Right ventricle myocardium superior (tissue), 1 donor: Measurements from ENCODE around the gene YBEY. TPM values are rescaled to one million over a fixed set of nuclear protein-coding genes. Genes with fewer than 3 reads are reported as not detected.
A peak's percentile ranks its signal among the peaks of the same experiment; 100 is the strongest.

Source experiments
- ATAC-seq: fragments of 200-7000 bp; cut with Tn5 transposase; one replicate; pipeline ENCODE4 v1.9.1; 2020; ENCODE audit warnings: mild to moderate bottlenecking; ENCODE audit not compliant: poor library complexity
- DNase-seq: peaks from one replicate; pipeline ENCODE4 v3.0.0-alpha.2; 2020
- intact Hi-C: fragments of 100-400 bp; cut with DNase I; formaldehyde crosslinking; loops from one replicate; pipeline ENCODE4 v1.11.2; 2022
- total RNA-seq: library from RNA; stranded (reverse); fragmentation: NEBNext Ultra II Directional; extraction: Animal tissue kit (Norgen Biotek cat#: 25700); gene quantifications from one replicate; pipeline ENCODE4 v1.2.1, GENCODE V29; 2021
- donor health status: DM: no; HTN: yes; CAD: no; lungs with severe emphysema.

YBEY gene
- total RNA-seq, 1 donor from 2014 or later = 19.2 TPM

DNA sequence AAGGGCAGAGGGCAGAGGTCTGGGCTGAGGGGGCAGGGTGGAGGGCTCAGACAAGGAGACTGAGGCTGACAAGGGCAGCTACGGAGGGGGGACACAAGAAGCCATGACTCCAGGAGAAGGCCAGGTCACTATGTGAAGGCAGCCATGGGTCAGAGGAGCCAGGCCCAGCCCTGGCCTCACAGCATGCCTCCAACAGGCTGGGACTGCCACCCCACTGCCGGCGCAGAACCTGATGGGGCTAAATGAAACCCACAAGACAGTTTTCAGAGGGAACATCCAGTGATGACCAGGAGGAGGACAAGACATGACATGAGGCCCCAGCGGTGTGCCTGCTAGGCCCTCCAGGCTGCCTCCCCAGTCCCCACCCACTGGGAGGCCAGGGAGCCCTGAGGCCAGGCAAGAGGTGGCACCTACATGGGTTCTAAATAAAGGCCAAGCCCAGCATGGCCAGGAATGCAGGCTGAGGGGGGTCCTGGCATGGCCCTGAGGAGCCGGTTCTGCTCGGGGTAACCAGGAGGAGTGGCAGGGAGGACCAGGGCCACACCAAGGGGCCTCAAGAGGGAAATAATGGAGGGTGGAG lies 30.3 kb upstream of the YBEY start:
- DNase-seq (no peak), ATAC-seq (peak; percentile 11)
- intact Hi-C loops = loop anchor here (10.0 kb wide), 1 partner anchor 111 kb away; no protein-coding TSS in a partner anchor

DNA sequence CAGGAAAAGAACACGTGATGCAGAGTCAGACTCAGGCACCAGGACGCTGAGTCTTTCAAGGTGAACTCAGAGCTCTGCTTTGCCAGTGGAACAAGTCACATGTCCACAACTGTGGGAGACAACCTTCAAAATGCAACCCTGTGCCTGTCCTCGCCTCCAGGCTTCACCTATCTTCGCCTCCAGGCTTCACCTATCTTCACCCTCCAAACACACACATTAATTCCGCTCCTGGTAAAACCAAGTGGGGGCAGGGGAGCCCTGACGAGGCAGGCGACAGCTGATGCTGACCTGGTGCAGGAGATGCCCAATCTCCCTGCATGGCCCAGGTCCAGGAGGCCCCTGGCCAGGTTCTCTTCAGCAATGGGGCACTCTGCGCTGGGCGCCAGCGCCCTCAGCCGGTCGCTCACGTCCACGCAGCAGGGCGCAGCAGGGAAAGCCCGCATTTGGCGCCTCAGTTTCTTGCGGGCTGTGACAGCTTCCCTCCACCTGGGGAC lies 29.6 kb upstream of the YBEY start:
- ATAC-seq (peak; percentile 90), DNase-seq (peak; percentile 78)
- intact Hi-C loops = loop anchor here (10.0 kb wide), 1 partner anchor 112 kb away; no protein-coding TSS in a partner anchor

DNA sequence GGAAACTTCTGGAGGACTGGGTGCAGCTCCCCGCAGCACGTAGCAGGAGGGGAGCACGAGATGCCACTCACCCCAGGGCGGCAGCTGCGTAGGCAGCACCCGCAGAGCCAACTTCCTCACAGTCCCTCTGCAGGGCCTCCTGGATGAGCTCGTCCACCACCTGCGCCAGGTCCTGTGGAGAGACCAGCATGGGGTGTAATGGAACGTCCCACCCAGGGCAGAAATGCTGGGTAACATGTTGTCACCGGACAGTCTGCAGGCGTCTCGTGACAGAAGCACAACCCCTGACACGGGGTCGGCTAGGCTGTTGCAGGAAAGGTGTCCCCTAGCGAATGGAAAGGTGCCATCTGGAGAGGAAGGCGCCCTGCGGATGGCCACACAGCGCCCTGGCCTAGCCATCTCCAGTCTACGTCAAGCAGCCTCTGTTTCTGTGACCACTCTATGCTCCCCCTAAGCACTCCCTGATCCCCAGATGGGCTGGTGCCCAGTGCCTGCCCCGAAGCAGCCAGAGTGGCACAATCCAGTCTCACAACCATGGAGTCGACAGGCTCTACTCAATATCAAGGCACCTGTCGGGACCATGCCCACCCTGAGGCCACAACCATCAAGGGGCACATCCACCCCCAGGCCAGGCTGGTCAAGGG lies 22.0 kb upstream of the YBEY start:
- DNase-seq (no peak), ATAC-seq (peak; percentile 10)
- intact Hi-C loops = no loop called here

DNA sequence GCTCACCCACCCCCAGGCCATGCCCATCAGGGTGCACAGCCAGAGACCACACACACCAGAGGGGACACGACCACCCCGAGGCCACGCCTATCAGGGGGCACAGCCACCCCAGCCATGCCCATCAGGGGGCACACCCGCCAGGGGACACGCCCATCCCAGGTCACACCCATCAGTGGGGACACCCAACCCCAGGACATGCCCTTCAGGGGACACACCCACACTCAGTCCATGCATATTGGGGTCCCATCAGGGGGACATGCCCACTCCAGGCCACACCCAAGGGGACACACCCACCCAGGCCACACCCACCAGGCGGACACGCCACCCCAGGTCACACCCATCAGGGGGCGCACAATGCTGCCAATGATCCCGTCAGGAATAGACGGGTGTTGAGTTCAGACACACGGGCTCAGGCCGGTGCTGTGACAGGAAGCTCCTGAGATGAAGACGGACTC lies 21.4 kb upstream of the YBEY start:
- ATAC-seq (peak; percentile 19), DNase-seq (no peak)
- intact Hi-C loops = no loop called here

DNA sequence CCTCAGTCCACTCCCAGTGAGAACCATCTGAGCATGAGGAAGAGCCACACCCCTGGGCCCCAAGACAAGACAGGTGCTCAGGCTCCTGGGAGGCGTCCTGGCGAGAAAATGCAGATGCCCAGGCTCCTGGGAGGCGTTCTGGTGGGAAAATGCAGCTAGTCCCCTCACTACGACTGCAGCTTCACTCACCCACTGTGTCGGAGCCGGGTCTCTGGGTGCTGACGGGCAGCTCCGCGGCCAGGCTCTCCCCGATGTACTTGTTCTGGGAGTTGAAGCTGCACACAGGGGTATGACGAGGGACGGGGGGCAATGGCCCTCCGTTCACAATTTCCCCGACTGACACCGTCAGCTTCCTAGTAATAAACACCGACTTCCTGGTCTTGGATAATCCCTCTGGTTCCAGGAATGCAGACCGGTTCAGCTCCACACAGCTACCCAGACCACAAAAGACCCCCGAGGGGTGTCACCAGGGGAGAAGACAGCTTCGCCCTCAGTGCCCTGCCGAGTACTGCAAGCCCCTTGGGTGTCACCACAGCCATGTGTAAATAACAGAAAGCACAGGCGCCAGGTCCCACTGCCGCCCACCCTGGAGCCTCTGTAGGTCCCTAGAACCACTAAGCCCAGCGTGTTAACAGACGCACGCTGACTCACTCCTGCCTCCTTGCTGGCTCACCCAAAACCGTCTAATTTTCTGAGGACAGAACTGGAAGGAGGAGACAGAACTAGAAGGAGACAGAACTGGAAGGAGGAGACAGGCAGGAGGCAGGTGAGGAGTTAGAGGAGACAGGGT lies 20.2 kb upstream of the YBEY start:
- ATAC-seq = no peak
- intact Hi-C loops = no loop called here

GRCh38 chr21:46266946-46267345 lies 19.2 kb upstream of the YBEY start:
- ATAC-seq (no peak), DNase-seq (no peak)
- intact Hi-C loops = no loop called here

More for the DNA sequence above, 20.2 kb upstream of the YBEY start:
- no peak for DNase-seq

GRCh38 chr21:46268371-46268770 lies 17.8 kb upstream of the YBEY start:
- DNase-seq (no peak), ATAC-seq (no peak)
- intact Hi-C loops = no loop called here

DNA sequence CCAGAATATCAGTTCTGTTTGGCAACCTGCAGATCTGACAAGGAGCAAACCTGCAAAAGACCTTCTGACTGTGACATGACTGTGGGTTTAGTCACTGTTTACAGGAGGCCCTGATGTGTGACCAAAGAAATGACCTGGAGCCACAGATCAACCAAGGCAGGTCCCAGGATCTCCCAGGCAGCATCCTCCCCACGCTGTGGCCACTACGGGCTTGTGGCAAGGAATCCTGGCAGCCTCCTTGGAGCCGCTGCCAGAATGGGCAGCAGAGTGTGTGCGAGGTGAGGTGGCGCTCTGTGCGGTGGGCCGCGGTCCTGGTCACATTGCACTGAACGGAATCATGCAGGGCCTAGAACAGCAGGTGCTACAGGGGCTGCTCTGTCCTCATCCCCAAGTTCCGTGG lies 16.7 kb upstream of the YBEY start:
- DNase-seq (no peak), ATAC-seq (no peak)
- intact Hi-C loops = no loop called here

- DNase-seq = no peak
- ATAC-seq = no peak
- intact Hi-C loops = no loop called here
Observed at GRCh38 chr21:46273341-46273740, 12.8 kb upstream of the YBEY start.

DNA sequence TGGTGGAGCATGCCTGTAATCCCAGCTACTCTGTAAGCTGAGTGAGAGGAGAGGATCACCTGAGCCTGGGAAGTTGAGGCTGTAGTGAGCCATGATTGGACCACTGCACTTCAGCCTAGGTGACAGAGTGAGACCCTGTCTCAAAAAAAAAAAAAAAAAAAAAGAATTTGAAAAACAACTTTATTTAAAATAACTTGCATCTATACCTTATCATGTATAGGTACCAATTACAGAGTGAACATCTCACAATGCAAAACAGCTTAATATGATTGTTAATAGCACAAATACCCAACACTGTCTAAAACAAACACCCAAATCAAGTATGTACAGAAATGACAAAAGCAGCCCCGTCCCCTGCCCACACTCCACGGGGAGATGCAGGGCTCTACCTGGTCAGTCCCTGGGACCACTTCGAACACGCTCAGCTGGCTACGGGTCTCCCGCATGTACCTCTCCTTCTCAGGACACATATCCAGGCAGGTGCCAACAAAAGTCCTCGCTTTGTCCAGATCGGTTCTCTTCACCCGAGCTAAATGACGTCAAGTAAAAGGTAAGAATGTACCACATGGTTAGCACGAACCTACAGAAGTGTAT lies 11.2 kb upstream of the YBEY start:
- intact Hi-C loops = no loop called here
- DNase-seq (no peak), ATAC-seq (no peak)

DNA sequence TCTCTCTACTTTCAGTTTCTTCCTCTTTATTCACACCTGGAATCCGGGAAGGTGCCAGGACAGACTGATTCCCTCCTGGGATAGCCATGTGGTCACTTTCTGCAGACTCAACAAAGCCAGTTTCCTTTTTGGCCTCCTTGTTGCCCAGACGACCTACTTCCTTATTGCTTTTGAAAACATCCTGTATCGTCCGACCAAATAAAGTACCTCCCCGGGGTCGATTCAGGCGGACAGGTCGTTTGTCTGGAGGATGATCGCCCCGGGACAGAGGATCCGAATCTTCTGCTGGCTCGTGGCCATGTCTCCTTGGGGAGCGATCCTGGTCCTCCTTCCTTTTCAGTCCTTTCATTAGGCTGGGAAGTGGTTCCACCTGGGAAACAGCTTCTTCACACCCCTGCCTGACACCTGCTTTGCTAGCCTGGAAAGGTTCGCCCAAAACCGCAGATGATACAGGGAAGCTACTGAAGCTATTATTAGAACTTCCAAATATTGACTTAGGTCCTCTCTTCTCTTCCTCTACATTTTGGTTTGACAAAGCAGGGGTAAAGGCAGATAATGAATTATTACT lies 2.0 kb upstream of the YBEY start:
- ATAC-seq (no peak), DNase-seq (no peak)
- intact Hi-C loops = loop anchor here (2.0 kb wide), 1 partner anchor 41 kb away; the partner anchor contains the start of gene PCNT

DNA sequence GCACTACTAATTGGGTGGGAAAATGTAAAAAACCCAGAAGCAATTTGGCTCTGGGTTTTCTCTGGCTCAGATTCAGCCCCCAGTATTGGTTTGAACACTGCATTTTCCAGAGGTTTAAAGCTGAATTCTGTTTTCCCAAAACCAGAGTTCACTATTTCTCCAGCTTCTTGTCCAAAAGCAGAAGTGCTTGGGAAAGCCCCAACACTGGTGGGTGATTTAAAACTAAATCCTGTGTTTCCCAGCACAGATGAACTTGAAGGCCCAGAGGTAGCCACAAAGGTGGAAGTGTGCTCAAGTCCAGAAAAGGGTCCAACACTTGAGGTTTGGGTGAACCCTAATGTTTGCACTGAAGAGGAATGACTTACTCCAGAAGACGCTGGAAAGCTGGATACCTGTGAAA lies 1.4 kb upstream of the YBEY start:
- intact Hi-C loops = loop anchor here (2.0 kb wide), 1 partner anchor 40 kb away; the partner anchor contains the start of gene PCNT
- ATAC-seq = no peak

GRCh38 chr21:46285206-46285661 lies 908 bp upstream of the YBEY start, which contains the start of gene MCM3AP:
Gene MCM3AP, minus strand, starts transcription at chr21:46285611. Its CDS starts 325 bp downstream, at chr21:46285286.
- DNase-seq = no peak
- intact Hi-C loops = loop anchor here (2.0 kb wide), 1 partner anchor 40 kb away; the partner anchor contains the start of gene PCNT

More for the DNA sequence above, 1.4 kb upstream of the YBEY start:
- no peak for DNase-seq

GRCh38 chr21:46286648-46287002 lies 483 bp downstream of the YBEY start:
- ATAC-seq = no peak
- DNase-seq = no peak
- intact Hi-C loops = no loop called here

More at GRCh38 chr21:46285206-46285661, 908 bp upstream of the YBEY start, which contains the start of gene MCM3AP:
- no peak for ATAC-seq

- intact Hi-C loops = no loop called here
- DNase-seq (no peak), ATAC-seq (no peak)
Observed at GRCh38 chr21:46287541-46287940, 1.4 kb downstream of the YBEY start.

GRCh38 chr21:46289655-46290179 lies 3.6 kb downstream of the YBEY start:
- DNase-seq = no peak
- no peak for ATAC-seq
- intact Hi-C loops = no loop called here

- peak; percentile 13 for DNase-seq
- ATAC-seq = no peak
- intact Hi-C loops = no loop called here
Observed at GRCh38 chr21:46291561-46291960, 5.4 kb downstream of the YBEY start.

- DNase-seq (peak; percentile 40), ATAC-seq (no peak)
- intact Hi-C loops = no loop called here
Observed at GRCh38 chr21:46294647-46295176, 8.6 kb downstream of the YBEY start.
